GM21528 (cell line): ENCODE data around the gene NR3C1.

ENCODE experiments used
- ATAC-seq: cut with Tn5 transposase; IDR thresholded peaks from one replicate; pipeline ENCODE4 v1.9.1; 2021; ENCODE audit warnings: mild to moderate bottlenecking, moderate library complexity; ENCODE audit not compliant: unreplicated experiment, low FRiP score

NR3C1 gene

GRCh38 chr5:143315214-143315613, 88.3 kb downstream of the NR3C1 start:
- ATAC-seq: no peak

GRCh38 chr5:143314659-143315058, 88.8 kb downstream of the NR3C1 start:
- no peak for ATAC-seq

- ATAC-seq: no peak
Measured at GRCh38 chr5:143314099-143314498, 89.4 kb downstream of the NR3C1 start.

- ATAC-seq: no peak
Measured at GRCh38 chr5:143313298-143313852, 90.1 kb downstream of the NR3C1 start.

- ATAC-seq: no peak
Measured at GRCh38 chr5:143312822-143313221, 90.7 kb downstream of the NR3C1 start.

- ATAC-seq: no peak
Measured at GRCh38 chr5:143311955-143312354, 91.5 kb downstream of the NR3C1 start.

- no peak for ATAC-seq
Measured at GRCh38 chr5:143311428-143311827, 92.1 kb downstream of the NR3C1 start.

- no peak for ATAC-seq
Measured at GRCh38 chr5:143309661-143310431, 93.6 kb downstream of the NR3C1 start.

- ATAC-seq: no peak
Measured at GRCh38 chr5:143308731-143309130, 94.8 kb downstream of the NR3C1 start.

GRCh38 chr5:143306040-143306439, 97.4 kb downstream of the NR3C1 start:
- ATAC-seq: no peak

- no peak for ATAC-seq
Measured at GRCh38 chr5:143304836-143305475, 98.5 kb downstream of the NR3C1 start.

GRCh38 chr5:143302341-143303045, 101.0 kb downstream of the NR3C1 start:
- no peak for ATAC-seq

GRCh38 chr5:143297756-143298155, 105.7 kb downstream of the NR3C1 start:
- ATAC-seq: no peak

GRCh38 chr5:143290125-143290524, 113.4 kb downstream of the NR3C1 start:
- ATAC-seq: no peak

GRCh38 chr5:143284521-143284920, 119.0 kb downstream of the NR3C1 start:
- no peak for ATAC-seq

GRCh38 chr5:143284002-143284401, 119.5 kb downstream of the NR3C1 start:
- no peak for ATAC-seq

- no peak for ATAC-seq
Measured at GRCh38 chr5:143281226-143281625, 122.3 kb downstream of the NR3C1 start.

- ATAC-seq: no peak
Measured at GRCh38 chr5:143279698-143280097, 123.8 kb downstream of the NR3C1 start.

- ATAC-seq: no peak
Measured at GRCh38 chr5:143277536-143277935, 126.0 kb downstream of the NR3C1 start.

- ATAC-seq: no peak
Measured at GRCh38 chr5:143275512-143276363, 127.7 kb downstream of the NR3C1 start.
